ENCODE measurements around the gene BCL2L11.

BCL2L11 gene

DNA sequence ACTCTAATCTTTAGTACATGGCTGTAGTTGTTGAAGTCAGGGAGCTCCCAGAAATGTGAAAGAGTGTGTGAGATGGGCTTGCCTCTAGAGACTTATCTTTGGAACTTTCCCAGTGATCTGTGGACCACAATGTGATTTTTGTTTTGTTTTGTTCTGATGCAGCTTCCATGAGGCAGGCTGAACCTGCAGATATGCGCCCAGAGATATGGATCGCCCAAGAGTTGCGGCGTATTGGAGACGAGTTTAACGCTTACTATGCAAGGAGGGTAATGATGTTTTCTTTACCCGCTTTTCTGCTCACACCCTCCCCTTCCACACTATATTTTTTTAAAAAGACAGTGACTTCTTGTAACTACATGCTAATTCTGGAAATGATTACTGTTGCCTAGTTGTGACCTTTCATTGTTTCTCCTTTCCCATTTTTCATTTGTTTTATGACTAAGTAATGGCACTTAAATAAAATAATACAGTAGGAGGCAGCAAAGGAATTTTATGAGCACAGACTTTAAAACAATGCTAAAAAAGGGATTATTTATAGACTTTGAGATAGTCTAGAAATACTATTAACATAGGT, 29.3 kb downstream of the BCL2L11 start:
- no peak overlapping the region for H3K4me3 ChIP-seq (replicated peaks; ENCODE audit: low read depth, low read length)
- TF ChIP-seq, protein P1, sequence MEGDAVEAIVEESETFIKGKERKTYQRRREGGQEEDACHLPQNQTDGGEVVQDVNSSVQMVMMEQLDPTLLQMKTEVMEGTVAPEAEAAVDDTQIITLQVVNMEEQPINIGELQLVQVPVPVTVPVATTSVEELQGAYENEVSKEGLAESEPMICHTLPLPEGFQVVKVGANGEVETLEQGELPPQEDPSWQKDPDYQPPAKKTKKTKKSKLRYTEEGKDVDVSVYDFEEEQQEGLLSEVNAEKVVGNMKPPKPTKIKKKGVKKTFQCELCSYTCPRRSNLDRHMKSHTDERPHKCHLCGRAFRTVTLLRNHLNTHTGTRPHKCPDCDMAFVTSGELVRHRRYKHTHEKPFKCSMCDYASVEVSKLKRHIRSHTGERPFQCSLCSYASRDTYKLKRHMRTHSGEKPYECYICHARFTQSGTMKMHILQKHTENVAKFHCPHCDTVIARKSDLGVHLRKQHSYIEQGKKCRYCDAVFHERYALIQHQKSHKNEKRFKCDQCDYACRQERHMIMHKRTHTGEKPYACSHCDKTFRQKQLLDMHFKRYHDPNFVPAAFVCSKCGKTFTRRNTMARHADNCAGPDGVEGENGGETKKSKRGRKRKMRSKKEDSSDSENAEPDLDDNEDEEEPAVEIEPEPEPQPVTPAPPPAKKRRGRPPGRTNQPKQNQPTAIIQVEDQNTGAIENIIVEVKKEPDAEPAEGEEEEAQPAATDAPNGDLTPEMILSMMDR (IDR thresholded peaks at IDR 0.05; ENCODE audit: low read length, missing control alignments) = no peak
- no peak for DNase-seq (ENCODE audit: low read depth)

DNA sequence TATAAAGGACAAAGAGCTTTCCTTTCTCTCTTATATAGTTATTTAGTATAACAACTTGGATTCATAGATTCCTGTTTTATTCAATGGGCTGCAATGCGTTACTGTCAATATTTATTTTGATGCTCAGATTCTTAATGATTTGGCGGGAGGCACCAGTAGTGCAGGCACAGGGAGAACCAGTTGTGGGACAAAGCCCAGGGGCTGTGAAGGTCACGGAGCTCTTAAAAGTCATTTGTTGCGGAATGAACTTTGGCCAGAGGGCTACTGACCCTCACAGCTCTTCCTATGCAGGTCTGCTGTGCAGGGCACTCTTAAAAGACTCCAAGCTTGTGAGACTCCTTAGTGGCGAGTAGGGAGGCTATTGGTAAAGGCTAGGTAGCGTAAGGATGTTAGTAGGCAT, 34.0 kb downstream of the BCL2L11 start:
- H3K4me3 ChIP-seq (replicated peaks; ENCODE audit: low read depth, low read length) = no peak overlapping the region
- no peak for DNase-seq (ENCODE audit: low read depth)
- TF ChIP-seq, protein P1 (IDR thresholded peaks at IDR 0.05; ENCODE audit: low read length, missing control alignments) = no peak

DNA sequence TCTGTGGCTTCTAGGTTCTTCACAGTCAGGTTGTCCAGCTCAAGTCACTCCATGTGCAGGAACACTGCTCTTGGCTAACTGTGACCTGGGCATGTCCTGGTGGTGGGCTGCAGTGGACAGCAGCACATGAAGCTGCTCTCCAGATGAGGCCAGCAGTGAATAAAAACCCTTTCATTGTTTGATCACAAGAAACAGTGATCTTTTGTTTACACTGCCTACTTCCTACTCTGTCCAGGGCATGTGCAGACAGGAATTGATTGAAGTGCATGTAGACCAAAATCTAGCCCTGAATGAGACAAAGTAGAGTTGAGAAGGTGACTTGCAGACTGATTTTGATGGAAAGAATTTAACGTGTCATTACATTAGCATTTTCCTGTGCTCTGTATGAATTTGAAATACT, 34.9 kb downstream of the BCL2L11 start:
- TF ChIP-seq, protein P1 (IDR thresholded peaks at IDR 0.05; ENCODE audit: low read length, missing control alignments) = no peak
- H3K4me3 ChIP-seq (replicated peaks; ENCODE audit: low read depth, low read length) = no peak overlapping the region
- DNase-seq (ENCODE audit: low read depth) = no peak

DNA sequence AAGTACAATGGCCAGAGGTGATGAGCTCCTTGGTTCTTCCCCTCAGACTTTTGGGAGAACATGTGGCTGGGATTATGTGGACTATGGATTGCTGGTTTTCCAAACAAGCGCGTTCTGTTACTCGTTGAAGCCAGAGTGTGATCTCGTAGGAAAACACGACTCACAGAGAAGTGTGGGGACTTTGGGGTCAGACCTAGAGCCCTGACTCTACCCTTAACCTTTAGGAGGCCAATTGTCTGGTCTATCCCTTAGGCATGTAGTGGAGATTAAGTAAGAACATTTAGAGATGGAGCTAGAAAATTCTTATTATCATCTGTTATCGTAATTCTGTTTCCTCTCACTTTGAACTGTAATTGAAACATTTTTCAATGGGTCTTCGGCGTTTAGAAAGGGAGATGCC, 35.8 kb downstream of the BCL2L11 start:
- no peak for DNase-seq (ENCODE audit: low read depth)
- TF ChIP-seq, protein P1 (IDR thresholded peaks at IDR 0.05; ENCODE audit: low read length, missing control alignments) = no peak
- H3K4me3 ChIP-seq (replicated peaks; ENCODE audit: low read depth, low read length) = no peak overlapping the region

DNA sequence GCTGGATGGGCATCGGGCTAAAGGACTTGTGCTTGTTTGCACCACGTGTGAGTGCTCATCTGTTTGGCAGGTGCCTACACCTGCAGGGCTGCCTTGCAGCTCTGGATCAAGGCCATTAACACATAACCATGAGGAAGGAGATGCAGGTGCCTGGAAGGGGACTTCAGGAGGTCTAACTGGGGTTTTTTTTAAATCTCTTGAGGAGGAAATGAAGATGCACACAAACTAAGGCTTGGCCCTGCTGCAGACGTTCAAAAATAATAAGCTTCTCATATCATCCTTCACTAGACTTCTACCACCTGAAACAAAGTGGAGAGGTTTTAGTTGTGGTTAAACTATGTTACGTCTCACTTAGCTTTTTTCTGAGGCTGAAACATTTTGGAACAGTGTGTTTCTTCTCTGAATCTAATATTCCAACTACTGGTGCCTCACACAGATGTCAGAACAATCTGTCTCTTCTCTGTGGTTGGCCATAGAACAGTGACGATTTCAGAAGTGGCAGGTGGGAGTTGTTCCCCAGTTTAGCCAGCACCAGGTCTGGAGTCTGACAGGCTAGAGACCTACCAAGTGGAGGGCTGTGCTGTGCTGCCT, 36.5 kb downstream of the BCL2L11 start:
- no peak overlapping the region for H3K4me3 ChIP-seq (replicated peaks; ENCODE audit: low read depth, low read length)
- TF ChIP-seq, protein P1 (IDR thresholded peaks at IDR 0.05; ENCODE audit: low read length, missing control alignments) = no peak
- DNase-seq (ENCODE audit: low read depth) = no peak

DNA sequence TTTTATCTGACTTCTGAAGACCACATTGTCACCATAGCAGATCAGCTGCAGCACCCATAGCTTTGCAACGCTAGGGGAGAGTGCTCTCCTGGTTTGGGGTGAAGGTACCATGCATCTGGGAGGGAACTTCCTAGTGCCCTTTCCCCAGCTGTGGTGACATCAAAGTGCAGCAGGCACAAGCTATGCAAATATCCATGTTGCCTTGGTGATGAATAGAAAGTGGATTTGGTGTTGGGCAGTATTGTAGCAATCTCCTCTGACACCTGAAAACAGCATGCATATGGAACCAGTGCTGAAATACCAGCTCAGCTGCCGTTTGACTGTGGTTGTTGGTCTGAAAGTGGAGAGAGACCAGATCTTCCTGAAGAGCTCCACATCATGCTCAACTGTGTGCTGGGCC, 37.1 kb downstream of the BCL2L11 start:
- TF ChIP-seq, protein P1 (IDR thresholded peaks at IDR 0.05; ENCODE audit: low read length, missing control alignments) = no peak
- H3K4me3 ChIP-seq (replicated peaks; ENCODE audit: low read depth, low read length) = no peak overlapping the region
- no peak for DNase-seq (ENCODE audit: low read depth)

DNA sequence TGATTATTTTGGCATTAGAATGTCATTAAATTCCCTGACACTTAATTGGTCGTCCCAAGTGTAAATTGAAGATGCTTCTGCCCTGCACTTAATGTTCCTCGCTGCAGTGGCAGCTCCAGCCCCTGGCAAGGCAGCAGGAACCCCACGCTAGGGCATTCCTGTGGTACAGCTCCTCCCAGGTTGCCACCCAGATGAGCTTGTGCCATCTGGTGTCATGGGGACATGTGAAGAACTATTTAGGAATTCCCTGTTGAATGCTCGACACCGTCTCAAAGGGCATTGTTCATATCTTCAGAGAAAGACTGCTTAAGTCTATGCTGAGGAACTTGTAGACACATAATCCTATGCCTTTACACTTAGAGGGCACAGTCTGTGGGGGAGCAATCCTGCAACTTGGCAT, 38.9 kb downstream of the BCL2L11 start:
- H3K4me3 ChIP-seq (replicated peaks; ENCODE audit: low read depth, low read length) = no peak overlapping the region
- TF ChIP-seq, protein P1 (IDR thresholded peaks at IDR 0.05; ENCODE audit: low read length, missing control alignments) = no peak
- no peak for DNase-seq (ENCODE audit: low read depth)
